HepG2 (cell line): Measurements from ENCODE around the gene AFG1L. TPM values are rescaled to one million over a fixed set of nuclear protein-coding genes. Genes with fewer than 3 reads are reported as not detected.

Source experiments
- AKAP8 ChIP-seq: sonication (generic); formaldehyde crosslinking; IDR thresholded peaks from 2 replicates; pipeline ENCODE4 v1.5.1; 2020; ENCODE audit warnings: mild to moderate bottlenecking, missing genetic modification reagents
- ATF7-NPFF ChIP-seq: sonication (generic); formaldehyde crosslinking; IDR thresholded peaks from 2 replicates; pipeline ENCODE4 v1.8.1; 2023; ENCODE audit warnings: mild to moderate bottlenecking, low read depth, missing genetic modification reagents, moderate library complexity
- CBX2 ChIP-seq, 2 experiments: fragments of 200-600 bp in 1 of 2; sonication (generic); formaldehyde crosslinking in 1 of 2; IDR thresholded peaks; 2 replicates each; pipeline versions ENCODE4 v1.7.0 to v1.8.1; 2018 to 2022; ENCODE audit warnings: low read depth in 2 of 2, low read length in 1 of 2, mild to moderate bottlenecking in 1 of 2, missing genetic modification reagents in 1 of 2
- FOXO1 ChIP-seq: sonication (generic); formaldehyde crosslinking; IDR thresholded peaks from 2 replicates; pipeline ENCODE4 v1.4.0; 2020; ENCODE audit warnings: missing genetic modification reagents
- HNRNPL ChIP-seq: fragments of 200-400 bp; formaldehyde crosslinking; IDR thresholded peaks from 2 replicates; pipeline ENCODE4 v1.6.1; 2017; ENCODE audit warnings: mild to moderate bottlenecking, low read depth, low read length
- MED1 ChIP-seq: sonication (generic); formaldehyde crosslinking; IDR thresholded peaks from 2 replicates; pipeline ENCODE4 v1.4.0; 2020; ENCODE audit warnings: missing genetic modification reagents
- NFRKB ChIP-seq: fragments of 450-650 bp; IDR thresholded peaks from 2 replicates; pipeline ENCODE4 v1.6.1; 2017
- RFX1 ChIP-seq: fragments of 450-650 bp; IDR thresholded peaks from 2 replicates; pipeline ENCODE4 v1.6.1; 2017
- SRY ChIP-seq: sonication (generic); formaldehyde crosslinking; IDR thresholded peaks from 2 replicates; pipeline ENCODE4 v1.8.0; 2022; ENCODE audit warnings: mild to moderate bottlenecking, missing genetic modification reagents
- TAF1 ChIP-seq: sonication (generic); formaldehyde crosslinking; IDR thresholded peaks from 2 replicates; pipeline ENCODE4 v1.4.0; 2020; ENCODE audit warnings: missing genetic modification reagents
- TRIM24 ChIP-seq: sonication (generic); formaldehyde crosslinking; IDR thresholded peaks from 2 replicates; pipeline ENCODE4 v1.8.0; 2022; ENCODE audit warnings: mild to moderate bottlenecking, missing genetic modification reagents
- ZNF547 ChIP-seq: sonication (generic); formaldehyde crosslinking; IDR thresholded peaks from 2 replicates; pipeline ENCODE4 v1.5.1; 2020; ENCODE audit warnings: mild to moderate bottlenecking, missing genetic modification reagents
- ZNF605 ChIP-seq: sonication (generic); formaldehyde crosslinking; IDR thresholded peaks from 2 replicates; pipeline ENCODE4 v1.8.0; 2022; ENCODE audit warnings: mild to moderate bottlenecking, missing genetic modification reagents
- ZNF619 ChIP-seq: sonication (generic); formaldehyde crosslinking; IDR thresholded peaks from 2 replicates; pipeline ENCODE4 v1.4.0; 2020; ENCODE audit warnings: mild to moderate bottlenecking, missing genetic modification reagents
- ZNF703 ChIP-seq: sonication (generic); formaldehyde crosslinking; IDR thresholded peaks from 2 replicates; pipeline ENCODE4 v1.5.1; 2020; ENCODE audit warnings: missing genetic modification reagents, mild to moderate bottlenecking, moderate library complexity, borderline replicate concordance
- polyA plus RNA-seq, 8 experiments: library from polyadenylated mRNA; depleted of rRNA in 3 of 8; stranded (reverse) in 7 of 8; unstranded in 1 of 8; fragments of >200 nt; fragmentation: Illumina TruSeq in 4 of 8; extraction: Trizol in 4 of 8; gene quantifications; 2 replicates each; pipeline versions ENCODE4 v1.2.1 to v1.2.3, GENCODE V29; 2011 to 2016; ENCODE audit warnings: low read depth in 4 of 8, missing spikeins in 1 of 8, mixed read lengths in 1 of 8; ENCODE audit not compliant: insufficient read depth in 1 of 8
- total RNA-seq, 5 experiments: library from RNA; depleted of rRNA; stranded (reverse); fragments of >200 nt; fragmentation: Illumina TruSeq; extraction: Trizol; gene quantifications; 2 replicates each; pipeline ENCODE4 v1.2.3, GENCODE V29; 2016; ENCODE audit warnings: low read depth in 1 of 5
- TF ChIP-seq, protein P1 (sequence below): IDR thresholded peaks from 2 replicates; pipeline ENCODE4 v1.6.1; 2016; ENCODE audit warnings: mild to moderate bottlenecking
- TF ChIP-seq, protein P2 (sequence below): sonication (generic); formaldehyde crosslinking; IDR thresholded peaks from 2 replicates; pipeline ENCODE4 v1.5.0; 2020; ENCODE audit warnings: missing genetic modification reagents, mild to moderate bottlenecking, borderline replicate concordance
- TF ChIP-seq, protein P3 (sequence below): sonication (generic); formaldehyde crosslinking; IDR thresholded peaks from 2 replicates; pipeline ENCODE4 v1.4.0; 2020; ENCODE audit warnings: missing genetic modification reagents, borderline replicate concordance
- TF ChIP-seq, protein P4 (sequence below): sonication (generic); formaldehyde crosslinking; IDR thresholded peaks from 2 replicates; pipeline ENCODE4 v1.5.0; 2020; ENCODE audit warnings: missing genetic modification reagents, mild to moderate bottlenecking, borderline replicate concordance

AFG1L gene
- total and polyA plus RNA-seq, 2 of the 13 experiments (the other 11 are each of a cell fraction or from before 2014, with no cell fraction given) = 3.1 to 14.0 TPM

DNA sequence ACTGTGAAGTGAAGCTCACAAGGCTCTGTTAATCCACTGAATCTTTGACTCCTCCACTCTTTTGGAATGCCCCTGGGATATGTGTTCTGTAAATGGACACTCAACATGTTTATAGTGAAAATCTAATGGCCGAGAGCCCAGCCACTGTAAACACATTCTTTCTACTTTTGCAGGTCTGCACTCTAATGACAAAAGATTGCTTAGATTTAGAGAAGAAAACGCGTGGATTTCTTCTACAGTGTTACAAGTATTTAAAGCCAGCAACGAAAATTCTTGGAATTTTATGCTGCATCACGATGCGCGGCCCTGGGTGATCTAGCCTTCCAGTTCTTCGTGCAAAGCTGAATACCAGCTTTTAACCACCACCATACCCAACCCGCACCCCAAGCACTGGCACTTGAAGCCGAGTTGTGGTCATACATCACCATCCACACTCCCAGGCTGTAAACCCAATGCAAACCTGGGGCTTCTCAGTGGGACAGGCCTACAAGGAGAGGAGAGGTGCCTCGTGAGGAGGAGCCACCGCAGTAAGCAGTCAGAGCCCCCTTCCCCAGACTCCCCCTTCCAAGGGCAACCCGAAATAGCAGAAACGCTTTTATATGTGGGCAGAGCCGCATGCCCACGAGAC lies 262.1 kb downstream of the AFG1L start (continued):
- TF ChIP-seq, protein P1, sequence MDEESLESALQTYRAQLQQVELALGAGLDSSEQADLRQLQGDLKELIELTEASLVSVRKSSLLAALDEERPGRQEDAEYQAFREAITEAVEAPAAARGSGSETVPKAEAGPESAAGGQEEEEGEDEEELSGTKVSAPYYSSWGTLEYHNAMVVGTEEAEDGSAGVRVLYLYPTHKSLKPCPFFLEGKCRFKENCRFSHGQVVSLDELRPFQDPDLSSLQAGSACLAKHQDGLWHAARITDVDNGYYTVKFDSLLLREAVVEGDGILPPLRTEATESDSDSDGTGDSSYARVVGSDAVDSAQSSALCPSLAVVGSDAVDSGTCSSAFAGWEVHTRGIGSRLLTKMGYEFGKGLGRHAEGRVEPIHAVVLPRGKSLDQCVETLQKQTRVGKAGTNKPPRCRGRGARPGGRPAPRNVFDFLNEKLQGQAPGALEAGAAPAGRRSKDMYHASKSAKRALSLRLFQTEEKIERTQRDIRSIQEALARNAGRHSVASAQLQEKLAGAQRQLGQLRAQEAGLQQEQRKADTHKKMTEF = 0 out of 2 replicates have a peak, but pooled peaks have one; percentile 13
- TF ChIP-seq AKAP8 (CRISPR knock-in tag) = 0 out of 2 replicates have a peak, but pooled peaks have one; percentile 15
- TF ChIP-seq TRIM24 (CRISPR knock-in tag) = no peak
- 0 out of 2 replicates have a peak, but pooled peaks have one; percentile 36 for TF ChIP-seq ZNF605 (CRISPR knock-in tag)
- TF ChIP-seq, protein P2, sequence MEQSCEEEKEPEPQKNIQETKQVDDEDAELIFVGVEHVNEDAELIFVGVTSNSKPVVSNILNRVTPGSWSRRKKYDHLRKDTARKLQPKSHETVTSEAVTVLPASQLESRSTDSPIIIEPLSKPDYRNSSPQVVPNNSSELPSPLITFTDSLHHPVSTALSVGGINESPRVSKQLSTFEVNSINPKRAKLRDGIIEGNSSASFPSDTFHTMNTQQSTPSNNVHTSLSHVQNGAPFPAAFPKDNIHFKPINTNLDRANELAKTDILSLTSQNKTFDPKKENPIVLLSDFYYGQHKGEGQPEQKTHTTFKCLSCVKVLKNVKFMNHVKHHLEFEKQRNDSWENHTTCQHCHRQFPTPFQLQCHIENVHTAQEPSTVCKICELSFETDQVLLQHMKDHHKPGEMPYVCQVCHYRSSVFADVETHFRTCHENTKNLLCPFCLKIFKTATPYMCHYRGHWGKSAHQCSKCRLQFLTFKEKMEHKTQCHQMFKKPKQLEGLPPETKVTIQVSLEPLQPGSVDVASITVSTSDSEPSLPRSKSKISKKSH (CRISPR knock-in tag) = 0 out of 2 replicates have a peak, but pooled peaks have one; percentile 75
- TF ChIP-seq HNRNPL = 0 out of 2 replicates have a peak, but pooled peaks have one; percentile 71
- TF ChIP-seq, protein P3, sequence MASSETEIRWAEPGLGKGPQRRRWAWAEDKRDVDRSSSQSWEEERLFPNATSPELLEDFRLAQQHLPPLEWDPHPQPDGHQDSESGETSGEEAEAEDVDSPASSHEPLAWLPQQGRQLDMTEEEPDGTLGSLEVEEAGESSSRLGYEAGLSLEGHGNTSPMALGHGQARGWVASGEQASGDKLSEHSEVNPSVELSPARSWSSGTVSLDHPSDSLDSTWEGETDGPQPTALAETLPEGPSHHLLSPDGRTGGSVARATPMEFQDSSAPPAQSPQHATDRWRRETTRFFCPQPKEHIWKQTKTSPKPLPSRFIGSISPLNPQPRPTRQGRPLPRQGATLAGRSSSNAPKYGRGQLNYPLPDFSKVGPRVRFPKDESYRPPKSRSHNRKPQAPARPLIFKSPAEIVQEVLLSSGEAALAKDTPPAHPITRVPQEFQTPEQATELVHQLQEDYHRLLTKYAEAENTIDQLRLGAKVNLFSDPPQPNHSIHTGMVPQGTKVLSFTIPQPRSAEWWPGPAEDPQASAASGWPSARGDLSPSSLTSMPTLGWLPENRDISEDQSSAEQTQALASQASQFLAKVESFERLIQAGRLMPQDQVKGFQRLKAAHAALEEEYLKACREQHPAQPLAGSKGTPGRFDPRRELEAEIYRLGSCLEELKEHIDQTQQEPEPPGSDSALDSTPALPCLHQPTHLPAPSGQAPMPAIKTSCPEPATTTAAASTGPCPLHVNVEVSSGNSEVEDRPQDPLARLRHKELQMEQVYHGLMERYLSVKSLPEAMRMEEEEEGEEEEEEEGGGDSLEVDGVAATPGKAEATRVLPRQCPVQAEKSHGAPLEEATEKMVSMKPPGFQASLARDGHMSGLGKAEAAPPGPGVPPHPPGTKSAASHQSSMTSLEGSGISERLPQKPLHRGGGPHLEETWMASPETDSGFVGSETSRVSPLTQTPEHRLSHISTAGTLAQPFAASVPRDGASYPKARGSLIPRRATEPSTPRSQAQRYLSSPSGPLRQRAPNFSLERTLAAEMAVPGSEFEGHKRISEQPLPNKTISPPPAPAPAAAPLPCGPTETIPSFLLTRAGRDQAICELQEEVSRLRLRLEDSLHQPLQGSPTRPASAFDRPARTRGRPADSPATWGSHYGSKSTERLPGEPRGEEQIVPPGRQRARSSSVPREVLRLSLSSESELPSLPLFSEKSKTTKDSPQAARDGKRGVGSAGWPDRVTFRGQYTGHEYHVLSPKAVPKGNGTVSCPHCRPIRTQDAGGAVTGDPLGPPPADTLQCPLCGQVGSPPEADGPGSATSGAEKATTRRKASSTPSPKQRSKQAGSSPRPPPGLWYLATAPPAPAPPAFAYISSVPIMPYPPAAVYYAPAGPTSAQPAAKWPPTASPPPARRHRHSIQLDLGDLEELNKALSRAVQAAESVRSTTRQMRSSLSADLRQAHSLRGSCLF (CRISPR knock-in tag) = no peak
- no peak for TF ChIP-seq SRY (CRISPR knock-in tag)
- no peak for TF ChIP-seq NFRKB
- no peak for TF ChIP-seq TAF1 (CRISPR knock-in tag)
- no peak for TF ChIP-seq MED1 (CRISPR knock-in tag)
- TF ChIP-seq ZNF547 (CRISPR knock-in tag) = peak; percentile 28; the same call in 1 of the 2 replicates
- no peak for TF ChIP-seq RFX1
- 0 out of 2 replicates have a peak, but pooled peaks have one; percentile 71 for TF ChIP-seq CBX2 (IDR thresholded peaks at IDR 0.05; ENCODE audit: low read depth, low read length)
- TF ChIP-seq CBX2 (CRISPR knock-in tag; IDR thresholded peaks at IDR 0.05; ENCODE audit: low read depth) = no peak
- TF ChIP-seq ZNF619 (CRISPR knock-in tag) = 0 out of 2 replicates have a peak, but pooled peaks have one; percentile 43
- no peak for TF ChIP-seq ATF7-NPFF (CRISPR knock-in tag)
- TF ChIP-seq ZNF703 (CRISPR knock-in tag) = no peak
- TF ChIP-seq, protein P4, sequence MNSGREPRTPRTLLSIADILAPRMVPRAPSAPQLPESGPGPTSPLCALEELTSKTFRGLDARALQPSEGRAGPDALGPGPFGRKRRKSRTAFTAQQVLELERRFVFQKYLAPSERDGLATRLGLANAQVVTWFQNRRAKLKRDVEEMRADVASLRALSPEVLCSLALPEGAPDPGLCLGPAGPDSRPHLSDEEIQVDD (CRISPR knock-in tag) = 0 out of 2 replicates have a peak, but pooled peaks have one; percentile 24
- no peak for TF ChIP-seq FOXO1 (CRISPR knock-in tag)
